Gastroesophageal sphincter (tissue), 4 donors: ENCODE data around the gene MYOM3. TPM values are rescaled to one million over a fixed set of nuclear protein-coding genes. Genes with fewer than 3 reads are reported as not detected.

ENCODE experiments used
- ATAC-seq: fragments of 150-250 bp; one replicate; pipeline ENCODE4 v1.9.1; 2016; ENCODE audit warnings: mild to moderate bottlenecking, moderate library complexity
- H3K27ac ChIP-seq, 4 donors: fragments of 200-600 bp; sonication (generic) in 3 of 4; 1 replicate in 3 of 4; 2 replicates in 1 of 4; pipeline ENCODE4 v1.5.1; 2016 to 2019
- H3K27me3 ChIP-seq: fragments of 200-600 bp; sonication (generic); one replicate; pipeline ENCODE4 v1.5.1; 2019
- H3K36me3 ChIP-seq, 2 donors: fragments of 200-600 bp; sonication (generic); one replicate each; pipeline ENCODE4 v1.5.1; 2019; ENCODE audit warnings: control low read depth in 1 of 2
- H3K4me1 ChIP-seq, 3 donors: fragments of 200-600 bp; sonication (generic); 1 replicate in 2 of 3; 2 replicates in 1 of 3; pipeline ENCODE4 v1.5.1; 2016 to 2019; ENCODE audit warnings: control low read depth in 2 of 3
- H3K4me3 ChIP-seq, 2 donors: fragments of 200-600 bp; sonication (generic); one replicate each; pipeline ENCODE4 v1.5.1; 2019; ENCODE audit warnings: mild to moderate bottlenecking in 1 of 2, moderate library complexity in 1 of 2
- H3K9me3 ChIP-seq, 3 donors: fragments of 200-600 bp; sonication (generic); one replicate each; pipeline ENCODE4 v1.5.1; 2017 to 2019; ENCODE audit warnings: control low read depth in 2 of 3
- CTCF ChIP-seq, 4 experiments: fragments of 200-600 bp in 2 of 4; fragments of 450-650 bp in 2 of 4; sonication (generic) in 1 of 4; IDR thresholded peaks; one replicate each; pipeline ENCODE4 v1.5.1; 2017 to 2019; ENCODE audit warnings: antibody characterized with exemption in 4 of 4, mild to moderate bottlenecking in 2 of 4, moderate library complexity in 2 of 4
- EP300 ChIP-seq: sonication (generic); formaldehyde crosslinking; IDR thresholded peaks from one replicate; pipeline ENCODE4 v1.6.1; 2017; ENCODE audit warnings: antibody characterized with exemption, mild to moderate bottlenecking
- POLR2A ChIP-seq, 2 donors: fragments of 450-650 bp; IDR thresholded peaks; one replicate each; pipeline ENCODE4 v1.6.1; 2017; ENCODE audit warnings: antibody characterized with exemption in 2 of 2, mild to moderate bottlenecking in 2 of 2, moderate library complexity in 1 of 2
- POLR2AphosphoS5 ChIP-seq: sonication (generic); formaldehyde crosslinking; IDR thresholded peaks from one replicate; pipeline ENCODE4 v1.6.1; 2017; ENCODE audit warnings: antibody characterized with exemption
- WGBS, 2 donors: methylation state at CpG; one replicate each; pipeline ENCODE4 v1.1.5; 2018; ENCODE audit warnings: low coverage in 1 of 2; 5-methylcytosine and 5-hydroxymethylcytosine counted together
- total RNA-seq, 4 donors: library from RNA; depleted of rRNA; stranded (reverse); fragments of >200 nt; gene quantifications; one replicate each; pipeline ENCODE4 v1.1.0, GENCODE V29; 2016

MYOM3 gene
- total RNA-seq, 4 donors from 2014 or later: 0.31 to 2.4 TPM; not detected in 2

GRCh38 chr1:24110642-24111261 is 1.2 kb downstream of the MYOM3 start:
- Histone ChIP-seq H3K4me1 (peaks cover 0 to 24% (median 0%) of the 10 kb centered on the region in 3 donors), H3K27me3 (no peaks in the 10 kb centered on the region), H3K27ac (peak overlapping the region in 3 of 4 donors; percentile 35 to 66 (median 57)), H3K36me3 (no peaks in the 10 kb centered on the region), H3K4me3 (no peak overlapping the region), H3K9me3 (no peaks in the 10 kb centered on the region)
- no peak for ATAC-seq
- 62 to 100% methylated on average over 1 to 5 of the region's 14 CpGs for WGBS, 2 donors
- TF ChIP-seq POLR2AphosphoS5 (no peak), CTCF (IDR thresholded peaks at IDR 0.05) (no peak), EP300 (no peak), POLR2A (IDR thresholded peaks at IDR 0.05) (no peak)

DNA sequence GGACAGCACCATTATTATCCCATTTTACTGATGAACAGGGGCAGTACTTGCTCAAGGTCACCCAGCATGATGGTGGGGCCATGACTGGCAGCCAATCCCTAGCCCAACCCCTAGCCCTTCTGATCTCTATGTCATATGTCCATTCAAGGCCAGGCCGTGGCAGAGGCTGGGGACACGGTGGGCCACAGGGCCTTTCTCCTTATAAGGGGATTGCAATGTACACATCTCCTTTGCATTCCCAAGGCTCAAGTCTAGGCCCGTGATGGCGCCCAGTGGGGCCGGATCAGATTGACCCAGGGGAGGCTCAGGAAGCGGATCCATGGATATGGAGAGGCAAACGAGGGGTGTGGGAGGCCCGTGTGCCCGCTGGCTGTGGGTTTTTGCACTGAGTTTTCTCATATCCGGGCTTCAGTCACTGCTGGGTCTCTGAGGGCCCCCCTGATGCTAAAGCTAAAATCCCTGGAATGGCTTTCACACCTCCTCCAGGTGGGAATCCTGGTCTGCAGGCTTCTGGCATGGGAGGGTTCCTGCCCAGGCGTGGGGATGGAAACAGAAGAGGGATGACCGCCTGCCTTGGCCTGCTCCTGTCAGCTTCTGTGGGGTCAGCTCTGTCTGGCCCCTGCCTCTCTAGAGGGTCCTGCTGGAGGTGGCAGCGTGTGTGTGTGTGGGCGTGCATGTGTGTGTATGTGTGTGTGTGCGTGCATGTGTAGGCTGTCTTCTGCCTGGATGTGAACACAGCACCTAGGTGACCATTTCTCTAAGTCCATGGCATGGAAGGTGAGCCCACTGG is 2.1 kb downstream of the MYOM3 start:
- H3K27me3 ChIP-seq: no peaks in the 10 kb centered on the region
- TF ChIP-seq POLR2AphosphoS5: no peak
- no peak for TF ChIP-seq POLR2A (IDR thresholded peaks at IDR 0.05)
- no peak for TF ChIP-seq CTCF (IDR thresholded peaks at IDR 0.05)
- TF ChIP-seq EP300: no peak
- H3K4me3 ChIP-seq: no peak overlapping the region
- H3K27ac ChIP-seq: peak overlapping the region in 1 of 4 donors; percentile 66
- 88 to 100% methylated on average over 2 to 4 of the region's 15 CpGs for WGBS, 2 donors
- no peaks in the 10 kb centered on the region for H3K9me3 ChIP-seq
- peaks cover 0 to 24% (median 0%) of the 10 kb centered on the region in 3 donors for H3K4me1 ChIP-seq
- no peak for ATAC-seq
- H3K36me3 ChIP-seq: no peaks in the 10 kb centered on the region

DNA sequence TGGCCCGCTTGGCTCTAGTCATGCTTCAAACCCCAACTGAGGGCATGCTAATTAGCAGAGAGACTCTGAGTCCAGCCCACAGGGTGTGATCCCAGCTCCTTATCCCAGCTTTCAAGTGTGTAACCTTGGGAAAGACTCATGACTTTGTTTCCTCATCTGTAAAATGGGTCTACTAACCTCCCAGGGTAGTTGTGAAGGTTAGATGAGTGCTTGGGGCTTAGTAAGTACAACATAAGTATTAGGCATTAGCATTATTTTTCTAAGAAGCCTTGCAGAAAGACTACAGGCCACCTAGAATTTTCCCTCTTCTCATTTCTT is 2.8 kb downstream of the MYOM3 start:
- no peak overlapping the region for H3K4me3 ChIP-seq
- H3K9me3 ChIP-seq: no peaks in the 10 kb centered on the region
- ATAC-seq: no peak
- no peak for TF ChIP-seq EP300
- no peak for TF ChIP-seq POLR2AphosphoS5
- TF ChIP-seq POLR2A (IDR thresholded peaks at IDR 0.05): no peak
- TF ChIP-seq CTCF (IDR thresholded peaks at IDR 0.05): no peak
- peak overlapping the region in 1 of 4 donors; percentile 64 for H3K27ac ChIP-seq
- peaks cover 0 to 24% (median 0%) of the 10 kb centered on the region in 3 donors for H3K4me1 ChIP-seq
- H3K36me3 ChIP-seq: no peaks in the 10 kb centered on the region
- WGBS, 2 donors: 86% methylated on average over 1 of the region's 1 CpG; no CpG with 5 or more reads in 1 of the 2 donors
- no peaks in the 10 kb centered on the region for H3K27me3 ChIP-seq

DNA sequence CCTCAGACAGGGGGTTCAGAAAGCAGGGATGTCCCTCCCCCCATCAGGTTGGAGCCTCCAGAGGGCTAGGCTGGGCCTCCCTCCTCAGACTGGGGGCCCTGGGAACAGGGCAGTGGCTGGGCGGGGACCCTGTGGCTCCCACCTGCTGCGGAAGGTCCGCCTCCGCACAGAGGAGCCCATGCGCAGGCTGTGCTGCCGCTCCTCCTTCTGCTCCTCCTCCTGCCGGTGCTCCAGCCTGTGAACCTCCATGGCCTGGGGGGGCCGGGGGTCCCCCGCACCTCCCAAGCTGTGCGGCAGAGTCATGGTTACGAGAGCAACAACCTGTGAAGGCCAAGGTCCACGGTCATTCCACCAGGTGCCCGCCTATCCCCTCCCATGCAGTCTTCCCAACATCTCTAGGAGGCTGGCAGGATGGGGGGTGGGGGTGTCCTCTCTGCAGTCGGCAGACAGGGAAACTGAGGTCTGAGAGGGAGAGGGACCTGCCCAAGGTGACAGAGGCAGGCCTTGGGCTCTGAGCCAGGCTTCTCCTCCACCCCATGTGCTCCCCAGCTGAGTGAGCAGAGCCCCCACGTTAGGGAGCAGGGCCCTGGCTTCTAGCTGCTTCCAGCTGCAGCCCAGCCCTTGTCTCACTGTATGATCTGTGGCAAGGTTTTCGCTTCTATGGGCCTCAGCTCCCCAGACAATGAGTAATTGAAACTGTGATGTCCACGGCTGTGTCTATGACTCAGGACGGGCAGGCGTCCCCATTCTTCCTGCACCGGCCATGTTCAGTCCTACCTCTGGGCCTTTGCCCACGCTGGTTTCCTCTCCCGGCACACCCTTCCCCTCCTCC is 3.4 kb downstream of the MYOM3 start:
- Histone ChIP-seq H3K4me3 (no peak overlapping the region), H3K27me3 (no peaks in the 10 kb centered on the region), H3K36me3 (no peaks in the 10 kb centered on the region), H3K4me1 (peaks cover 0 to 27% (median 0%) of the 10 kb centered on the region in 3 donors), H3K27ac (peak overlapping the region in 1 of 4 donors; percentile 64), H3K9me3 (no peaks in the 10 kb centered on the region)
- WGBS, 2 donors: 77% methylated on average over 4 of the region's 22 CpGs; no CpG with 5 or more reads in 1 of the 2 donors
- TF ChIP-seq EP300 (no peak), POLR2A (IDR thresholded peaks at IDR 0.05) (no peak), CTCF (IDR thresholded peaks at IDR 0.05) (no peak), POLR2AphosphoS5 (no peak)
- peak; percentile 39 for ATAC-seq
